ENCODE data around the gene BANF1. TPM values are rescaled to one million over a fixed set of nuclear protein-coding genes. Genes with fewer than 3 reads are reported as not detected.

The BANF1 gene
- total and polyA plus RNA-seq, 2 experiments from 2014 or later: 22.8 to 197 TPM

DNA sequence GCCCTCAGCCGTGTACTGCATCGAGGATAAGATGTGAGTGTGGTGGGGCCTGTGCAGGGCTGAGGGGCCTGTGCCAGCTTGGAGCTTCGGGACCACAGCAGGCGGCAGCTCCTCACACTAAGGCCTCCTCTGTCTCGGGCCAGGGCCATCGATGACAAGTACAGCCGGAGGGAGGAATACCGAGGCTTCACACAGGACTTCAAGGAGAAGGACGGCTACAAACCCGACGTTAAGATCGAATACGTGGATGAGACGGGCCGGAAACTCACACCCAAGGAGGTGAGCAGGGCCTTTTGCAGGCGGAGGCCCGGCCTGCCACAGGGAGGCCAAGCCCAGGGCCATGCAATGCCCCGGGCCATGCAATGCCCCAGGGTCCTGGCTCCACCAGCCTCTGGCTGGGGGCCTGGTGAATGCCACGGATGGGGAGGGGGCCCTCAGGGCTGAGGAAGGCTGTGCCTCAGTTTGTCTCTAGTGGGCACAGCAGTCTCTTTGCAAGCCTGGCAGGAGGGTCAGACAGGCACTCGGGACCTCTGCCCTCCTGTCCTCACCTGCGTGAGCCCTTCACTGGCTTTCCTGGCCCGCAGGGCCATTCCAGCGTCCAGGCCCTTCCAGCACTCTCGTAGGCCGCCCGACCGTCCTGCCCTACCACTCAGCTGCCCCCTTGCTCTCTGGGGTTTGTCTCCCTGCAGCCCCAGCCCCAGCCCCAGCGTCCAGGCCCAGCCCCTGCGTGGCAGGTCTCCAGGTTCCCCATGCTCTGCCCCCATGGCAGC is 24.5 kb upstream of the BANF1 start:
- TF ChIP-seq EZH2 (IDR thresholded peaks at IDR 0.05; ENCODE audit: borderline replicate concordance) (no peak), EZH2phosphoT487 (IDR thresholded peaks at IDR 0.05; ENCODE audit: low read depth, severe bottlenecking, unreplicated experiment) (no peak)
- TF ChIP-seq, protein P1, sequence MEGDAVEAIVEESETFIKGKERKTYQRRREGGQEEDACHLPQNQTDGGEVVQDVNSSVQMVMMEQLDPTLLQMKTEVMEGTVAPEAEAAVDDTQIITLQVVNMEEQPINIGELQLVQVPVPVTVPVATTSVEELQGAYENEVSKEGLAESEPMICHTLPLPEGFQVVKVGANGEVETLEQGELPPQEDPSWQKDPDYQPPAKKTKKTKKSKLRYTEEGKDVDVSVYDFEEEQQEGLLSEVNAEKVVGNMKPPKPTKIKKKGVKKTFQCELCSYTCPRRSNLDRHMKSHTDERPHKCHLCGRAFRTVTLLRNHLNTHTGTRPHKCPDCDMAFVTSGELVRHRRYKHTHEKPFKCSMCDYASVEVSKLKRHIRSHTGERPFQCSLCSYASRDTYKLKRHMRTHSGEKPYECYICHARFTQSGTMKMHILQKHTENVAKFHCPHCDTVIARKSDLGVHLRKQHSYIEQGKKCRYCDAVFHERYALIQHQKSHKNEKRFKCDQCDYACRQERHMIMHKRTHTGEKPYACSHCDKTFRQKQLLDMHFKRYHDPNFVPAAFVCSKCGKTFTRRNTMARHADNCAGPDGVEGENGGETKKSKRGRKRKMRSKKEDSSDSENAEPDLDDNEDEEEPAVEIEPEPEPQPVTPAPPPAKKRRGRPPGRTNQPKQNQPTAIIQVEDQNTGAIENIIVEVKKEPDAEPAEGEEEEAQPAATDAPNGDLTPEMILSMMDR (IDR thresholded peaks at IDR 0.05; ENCODE audit: poor library complexity): no peak
- Histone ChIP-seq H3K79me2 (no peaks in the 10 kb centered on the region), H3K4me3 (no peak overlapping the region), H3K4me1 (ENCODE audit: insufficient read depth) (no peaks in the 10 kb centered on the region), H2AFZ (no peak overlapping the region), H3K27me3 (no peaks in the 10 kb centered on the region), H3K9me2 (replicated peaks; ENCODE audit: insufficient read depth) (no peaks in the 10 kb centered on the region), H3K9me3 (ENCODE audit: low read depth) (no peaks in the 10 kb centered on the region), H4K20me1 (ENCODE audit: insufficient read depth, poor library complexity, severe bottlenecking) (no peaks in the 10 kb centered on the region), H3K36me3 (replicated peaks; ENCODE audit: insufficient read depth, low read depth) (no peaks in the 10 kb centered on the region), H3K27ac (no peak overlapping the region), H3K4me2 (no peak overlapping the region)
- 96% methylated on average over 23 of the region's 29 CpGs for WGBS (ENCODE audit: low lambda C conversion rate, missing lambda C conversion rate)
- DNase-seq (ENCODE audit: low spot score): no peak

DNA sequence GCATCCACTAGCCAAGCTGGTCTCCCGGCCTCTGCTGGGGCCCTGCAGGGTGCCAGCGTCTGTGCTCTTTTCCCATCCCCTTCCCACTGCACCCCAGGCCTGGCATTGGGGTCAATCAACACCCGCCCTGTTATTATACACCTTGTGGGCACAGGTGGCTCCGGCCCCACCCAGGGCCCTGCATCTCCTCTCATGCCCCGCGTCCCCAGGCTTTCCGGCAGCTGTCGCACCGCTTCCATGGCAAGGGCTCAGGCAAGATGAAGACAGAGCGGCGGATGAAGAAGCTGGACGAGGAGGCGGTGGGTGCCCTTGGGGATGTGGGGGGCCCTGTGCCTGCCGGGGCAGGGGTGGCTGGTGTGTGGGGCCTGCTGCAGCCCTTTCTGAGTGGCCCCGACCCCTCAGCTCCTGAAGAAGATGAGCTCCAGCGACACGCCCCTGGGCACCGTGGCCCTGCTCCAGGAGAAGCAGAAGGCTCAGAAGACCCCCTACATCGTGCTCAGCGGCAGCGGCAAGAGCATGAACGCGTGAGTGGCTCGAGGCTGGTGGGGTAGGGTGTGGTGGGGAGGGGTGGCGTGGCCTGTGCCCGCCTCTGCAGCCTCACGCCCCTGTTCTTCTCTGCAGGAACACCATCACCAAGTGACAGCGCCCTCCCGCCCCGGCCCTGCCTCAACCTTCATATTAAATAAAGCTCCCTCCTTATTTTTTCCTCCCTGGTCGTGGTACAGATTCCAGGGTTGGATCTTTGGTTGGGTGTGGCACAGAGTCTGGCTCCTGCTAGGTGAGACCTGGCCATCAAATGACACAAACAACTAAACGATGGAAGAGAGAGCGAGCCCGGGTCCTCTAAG is 23.7 kb upstream of the BANF1 start:
- DNase-seq (ENCODE audit: low spot score): no peak
- Histone ChIP-seq H2AFZ (no peak overlapping the region), H3K36me3 (replicated peaks; ENCODE audit: insufficient read depth, low read depth) (no peaks in the 10 kb centered on the region), H3K27me3 (no peaks in the 10 kb centered on the region), H3K27ac (no peak overlapping the region), H3K79me2 (no peaks in the 10 kb centered on the region), H3K9me2 (replicated peaks; ENCODE audit: insufficient read depth) (no peaks in the 10 kb centered on the region), H3K4me2 (no peak overlapping the region), H4K20me1 (ENCODE audit: insufficient read depth, poor library complexity, severe bottlenecking) (no peaks in the 10 kb centered on the region), H3K4me1 (ENCODE audit: insufficient read depth) (no peaks in the 10 kb centered on the region), H3K9me3 (ENCODE audit: low read depth) (no peaks in the 10 kb centered on the region), H3K4me3 (no peak overlapping the region)
- 97% methylated on average over 28 of the region's 34 CpGs for WGBS (ENCODE audit: low lambda C conversion rate, missing lambda C conversion rate)
- TF ChIP-seq EZH2phosphoT487 (IDR thresholded peaks at IDR 0.05; ENCODE audit: low read depth, severe bottlenecking, unreplicated experiment) (no peak), EZH2 (IDR thresholded peaks at IDR 0.05; ENCODE audit: borderline replicate concordance) (no peak)
- TF ChIP-seq, protein P1 (IDR thresholded peaks at IDR 0.05; ENCODE audit: poor library complexity): no peak

DNA sequence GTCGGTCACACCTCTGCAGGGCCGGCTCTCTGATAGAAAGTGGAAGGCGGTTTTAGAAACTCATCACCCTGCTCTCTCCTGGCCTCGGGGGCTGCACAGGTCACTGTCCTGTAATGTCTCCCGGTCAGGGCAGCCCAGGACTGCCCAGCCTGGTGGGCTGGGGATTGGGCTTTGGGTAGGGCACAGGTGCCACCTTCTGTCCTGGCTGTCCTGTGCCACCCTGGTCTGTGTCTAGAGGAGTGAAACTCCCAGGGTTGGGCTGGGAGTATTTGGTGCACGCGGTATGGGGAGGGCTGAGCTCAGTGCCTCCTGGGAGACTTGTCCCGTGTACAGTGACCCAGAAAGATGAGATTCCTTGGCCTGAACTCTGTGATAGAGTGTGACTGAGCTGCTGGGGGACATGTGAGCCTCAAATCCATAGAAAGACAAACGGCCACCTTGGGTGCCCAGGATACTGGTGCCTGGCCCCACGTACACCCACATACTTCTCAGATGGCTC is 23.0 kb upstream of the BANF1 start:
- Histone ChIP-seq H3K4me2 (no peak overlapping the region), H4K20me1 (ENCODE audit: insufficient read depth, poor library complexity, severe bottlenecking) (no peaks in the 10 kb centered on the region), H3K27ac (no peak overlapping the region), H3K36me3 (replicated peaks; ENCODE audit: insufficient read depth, low read depth) (no peaks in the 10 kb centered on the region), H3K27me3 (no peaks in the 10 kb centered on the region), H2AFZ (no peak overlapping the region), H3K9me3 (ENCODE audit: low read depth) (no peaks in the 10 kb centered on the region), H3K79me2 (no peaks in the 10 kb centered on the region), H3K4me1 (ENCODE audit: insufficient read depth) (no peaks in the 10 kb centered on the region), H3K4me3 (no peak overlapping the region), H3K9me2 (replicated peaks; ENCODE audit: insufficient read depth) (no peaks in the 10 kb centered on the region)
- no peak for TF ChIP-seq EZH2phosphoT487 (IDR thresholded peaks at IDR 0.05; ENCODE audit: low read depth, severe bottlenecking, unreplicated experiment)
- TF ChIP-seq, protein P1 (IDR thresholded peaks at IDR 0.05; ENCODE audit: poor library complexity): no peak
- no peak for TF ChIP-seq EZH2 (IDR thresholded peaks at IDR 0.05; ENCODE audit: borderline replicate concordance)
- 87% methylated on average over 10 of the region's 10 CpGs for WGBS (ENCODE audit: low lambda C conversion rate, missing lambda C conversion rate)
- no peak for DNase-seq (ENCODE audit: low spot score)
